Astrocyte (in vitro differentiated cells and primary cell): Measurements from ENCODE around the gene ATG7.

Source experiments
- CTCF ChIP-seq: IDR thresholded peaks from 2 replicates; pipeline ENCODE4 v1.5.1; 2011; ENCODE audit warnings: low read depth, mild to moderate bottlenecking, inconsistent platforms, low read length, moderate library complexity; ENCODE audit not compliant: insufficient read depth
- EZH2 ChIP-seq: IDR thresholded peaks from 2 replicates; pipeline ENCODE4 v1.6.1; 2012; ENCODE audit warnings: mild to moderate bottlenecking, low read length, inconsistent platforms; ENCODE audit not compliant: insufficient read depth

GRCh38 chr3:11558002-11558401, 285.8 kb downstream of the ATG7 start:
- TF ChIP-seq EZH2 (no peak), CTCF (no peak)
